NCI-H2196 treated with DMSO at 0.1 percent for 48 hours (cell line): ENCODE measurements around the gene ARHGEF19.
"Not testable (repeated sequence)": the region's sequence is repeated elsewhere in the genome, so short reads cannot be mapped to it uniquely, and the experiment has no call there.

Source experiments
- DNase-seq: peaks from one replicate; lab custom pipeline; 2025; ENCODE audit not compliant: unreplicated experiment; lab: John Stamatoyannopoulos, UW

ARHGEF19 gene

GRCh38 chr1:16222716-16223115, 10.3 kb upstream of the ARHGEF19 start:
- not testable (repeated sequence) for DNase-seq

GRCh38 chr1:16221499-16221898, 9.0 kb upstream of the ARHGEF19 start:
- DNase-seq: no peak

GRCh38 chr1:16219968-16220500, 7.6 kb upstream of the ARHGEF19 start:
- DNase-seq: no peak

GRCh38 chr1:16218674-16219071, 6.2 kb upstream of the ARHGEF19 start:
- DNase-seq: no peak

GRCh38 chr1:16218014-16218673, 5.7 kb upstream of the ARHGEF19 start:
- no peak for DNase-seq

- peak; percentile 95 for DNase-seq
These were observed 4.8 kb upstream of the ARHGEF19 start for GRCh38 chr1:16217061-16217785.

- peak; percentile 77 for DNase-seq
These were observed 3.7 kb upstream of the ARHGEF19 start for GRCh38 chr1:16215882-16216753.

GRCh38 chr1:16215240-16215639, 2.8 kb upstream of the ARHGEF19 start:
- not testable (repeated sequence) for DNase-seq

GRCh38 chr1:16213544-16213943, 1.1 kb upstream of the ARHGEF19 start:
- not testable (repeated sequence) for DNase-seq

- no peak for DNase-seq
These were observed 561 bp upstream of the ARHGEF19 start for GRCh38 chr1:16213013-16213412.

GRCh38 chr1:16211824-16212223, 628 bp downstream of the ARHGEF19 start:
- no peak for DNase-seq

GRCh38 chr1:16210581-16210980, 1.9 kb downstream of the ARHGEF19 start:
- no peak for DNase-seq

GRCh38 chr1:16209847-16210407, 2.5 kb downstream of the ARHGEF19 start:
- no peak for DNase-seq

- no peak for DNase-seq
These were observed 3.2 kb downstream of the ARHGEF19 start for GRCh38 chr1:16209132-16209846.

GRCh38 chr1:16208270-16208987, 4.0 kb downstream of the ARHGEF19 start:
- no peak for DNase-seq

- no peak for DNase-seq
These were observed 4.9 kb downstream of the ARHGEF19 start for GRCh38 chr1:16207318-16208269.

GRCh38 chr1:16206547-16207317, 5.7 kb downstream of the ARHGEF19 start:
- peak; percentile 98 for DNase-seq
